IMR-90 (cell line): ENCODE measurements around the gene SIRPG.

Experiments used
- CHD1 ChIP-seq: IDR thresholded peaks from 2 replicates; pipeline ENCODE4 v1.6.1; 2012; ENCODE audit warnings: low read depth, low read length, improper control_type of control experiment
- CTCF ChIP-seq: conservative IDR thresholded peaks from 2 replicates; pipeline ENCODE4 v1.5.1; 2012; ENCODE audit warnings: mild to moderate bottlenecking, low read depth, low read length, improper control_type of control experiment

- TF ChIP-seq CTCF: no peak
- no peak for TF ChIP-seq CHD1
Measured at GRCh38 chr20:1618479-1618878, 39.1 kb downstream of the SIRPG start.
